HG03520 (cell line): ENCODE results near the gene ATP5PB.
A peak's percentile ranks its signal among the peaks of the same experiment; 100 is the strongest.

Experiments
- ATAC-seq: cut with Tn5 transposase; IDR thresholded peaks from one replicate; pipeline ENCODE4 v1.9.1; 2021; ENCODE audit warnings: mild to moderate bottlenecking, moderate library complexity; ENCODE audit not compliant: unreplicated experiment

ATP5PB gene

GRCh38 chr1:111474106-111474505, 24.8 kb downstream of the ATP5PB start:
- ATAC-seq: no peak

- ATAC-seq: no peak
Observed at GRCh38 chr1:111474521-111474920, 25.3 kb downstream of the ATP5PB start.

GRCh38 chr1:111475701-111476100, 26.4 kb downstream of the ATP5PB start:
- ATAC-seq: no peak

GRCh38 chr1:111476214-111476613, 26.9 kb downstream of the ATP5PB start:
- ATAC-seq: no peak

GRCh38 chr1:111476761-111477309, 27.6 kb downstream of the ATP5PB start:
- ATAC-seq: peak; percentile 75

GRCh38 chr1:111480674-111481073, 31.4 kb downstream of the ATP5PB start:
- ATAC-seq: no peak

- ATAC-seq: no peak
Observed at GRCh38 chr1:111481387-111482221, 32.3 kb downstream of the ATP5PB start.

- ATAC-seq: no peak
Observed at GRCh38 chr1:111483166-111483565, 33.9 kb downstream of the ATP5PB start.

- ATAC-seq: no peak
Observed at GRCh38 chr1:111483876-111484275, 34.6 kb downstream of the ATP5PB start.

GRCh38 chr1:111484391-111485026, 35.2 kb downstream of the ATP5PB start:
- no peak for ATAC-seq

GRCh38 chr1:111486431-111486830, 37.2 kb downstream of the ATP5PB start:
- ATAC-seq: no peak

- no peak for ATAC-seq
Observed at GRCh38 chr1:111487133-111487532, 37.9 kb downstream of the ATP5PB start.

GRCh38 chr1:111488669-111489068, 39.4 kb downstream of the ATP5PB start:
- no peak for ATAC-seq

GRCh38 chr1:111489604-111490003, 40.3 kb downstream of the ATP5PB start:
- ATAC-seq: no peak

GRCh38 chr1:111490220-111490619, 41.0 kb downstream of the ATP5PB start:
- ATAC-seq: no peak

GRCh38 chr1:111491070-111491469, 41.8 kb downstream of the ATP5PB start:
- ATAC-seq: no peak

GRCh38 chr1:111496398-111496797, 47.1 kb downstream of the ATP5PB start:
- ATAC-seq: no peak

- ATAC-seq: no peak
Observed at GRCh38 chr1:111497592-111497991, 48.3 kb downstream of the ATP5PB start.

- ATAC-seq: no peak
Observed at GRCh38 chr1:111499026-111499785, 49.9 kb downstream of the ATP5PB start.

GRCh38 chr1:111501645-111502044, 52.4 kb downstream of the ATP5PB start:
- no peak for ATAC-seq

GRCh38 chr1:111503585-111504060, 54.4 kb downstream of the ATP5PB start, which contains the start of the genes ADORA3 and TMIGD3:
TSS of gene ADORA3 (minus strand) at chr1:111503633. CDS start at chr1:111503354, 279 bp downstream.
TSS of gene TMIGD3 (minus strand) at chr1:111503633. CDS start at chr1:111503354, 279 bp downstream.
- ATAC-seq: no peak
